Small intestine (tissue), 7 donors: ENCODE results near the gene CDK19. TPM values are rescaled to one million over a fixed set of nuclear protein-coding genes. Genes with fewer than 3 reads are reported as not detected.
A peak's percentile ranks its signal among the peaks of the same experiment; 100 is the strongest.

ENCODE experiments used
- DNase-seq, 2 donors: peaks; one replicate each; pipeline versions ENCODE4 v3.0.0 to v3.0.0-alpha.2; 2013
- FAIRE-seq: peaks from 2 replicates; lab custom pipeline; 2012; peaks lifted over from hg19 to GRCh38; lab: Jason Lieb, UNC
- H3K27ac ChIP-seq, 3 donors: one replicate each; pipeline ENCODE4 v1.5.1; 2013; ENCODE audit warnings: low read length in 2 of 3, mild to moderate bottlenecking in 2 of 3, control low read depth in 1 of 3, inconsistent platforms in 1 of 3, low read depth in 1 of 3, moderate library complexity in 1 of 3
- H3K27me3 ChIP-seq, 3 donors: one replicate each; pipeline ENCODE4 v1.6.1; 2013; ENCODE audit warnings: low read length in 3 of 3, inconsistent platforms in 1 of 3; ENCODE audit not compliant: control insufficient read depth in 3 of 3, insufficient read depth in 3 of 3
- H3K36me3 ChIP-seq, 3 donors: one replicate each; pipeline ENCODE4 v1.6.1; 2013; ENCODE audit warnings: low read length in 3 of 3, inconsistent platforms in 1 of 3, low read depth in 1 of 3, mild to moderate bottlenecking in 1 of 3, moderate library complexity in 1 of 3; ENCODE audit not compliant: control insufficient read depth in 3 of 3, insufficient read depth in 2 of 3
- H3K4me1 ChIP-seq, 3 donors: one replicate each; pipeline ENCODE4 v1.6.1; 2013; ENCODE audit warnings: low read length in 2 of 3, inconsistent platforms in 1 of 3, low read depth in 1 of 3, mild to moderate bottlenecking in 1 of 3, moderate library complexity in 1 of 3; ENCODE audit not compliant: control insufficient read depth in 3 of 3, insufficient read depth in 2 of 3
- H3K4me3 ChIP-seq, 3 donors: one replicate each; pipeline ENCODE4 v1.5.1; 2013; ENCODE audit warnings: low read length in 3 of 3, control low read depth in 1 of 3, inconsistent platforms in 1 of 3, low read depth in 1 of 3, mild to moderate bottlenecking in 1 of 3, moderate library complexity in 1 of 3
- H3K9me3 ChIP-seq, 2 donors: one replicate each; pipeline ENCODE4 v1.6.1; 2013; ENCODE audit warnings: low read depth in 1 of 2, low read length in 1 of 2; ENCODE audit not compliant: control insufficient read depth in 2 of 2, insufficient read depth in 1 of 2
- WGBS, 3 donors: extraction: QIAGEN DNeasy Blood & Tissue Kit; methylation state at CpG; one replicate each; pipeline ENCODE4 v1.1.7; 2013; 5-methylcytosine and 5-hydroxymethylcytosine counted together
- polyA plus RNA-seq, 4 donors: library from polyadenylated mRNA; stranded (reverse) in 3 of 4; unstranded in 1 of 4; fragments of 200-250 nt in 3 of 4; fragments of 120-200 nt in 1 of 4; gene quantifications; one replicate each; pipeline versions ENCODE4 v1.2.1 to v1.2.3, GENCODE V29; 2013
- donor health status: healthy with polysubstance abuse.
- donor health status: control.
- donor health status: control.
- donor health status: Bipolar disorder and iron deficiency.
- donor health status: healthy.

The CDK19 gene
- polyA plus RNA-seq, 4 donors: 4.3 to 17.4 (median 7.4) TPM

DNA sequence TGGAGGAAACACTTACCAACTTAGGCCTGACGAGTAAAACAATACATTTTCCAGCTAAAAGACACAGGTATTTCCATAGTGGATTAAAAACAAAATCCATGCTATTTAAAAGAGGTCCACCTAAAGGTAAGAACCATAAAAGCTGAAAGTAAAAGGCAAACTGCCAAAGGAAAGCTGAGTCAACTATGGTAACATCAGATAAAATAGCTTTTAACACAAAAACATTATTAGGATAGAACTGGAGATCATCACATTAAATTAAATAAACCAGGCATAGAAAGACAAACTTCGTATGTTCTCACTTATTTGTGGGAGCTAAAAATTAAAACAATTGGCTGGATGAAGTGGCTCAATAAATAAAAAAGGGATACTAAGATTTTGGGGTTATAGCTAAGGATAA is 172.1 kb downstream of the CDK19 start:
- WGBS, 3 donors: 70 to 81% (median 78%) methylated on average over 2 of the region's 2 CpGs
- H3K4me3 ChIP-seq: no peak overlapping the region
- no peaks in the 10 kb centered on the region for H3K4me1 ChIP-seq
- FAIRE-seq (no peak), DNase-seq (no peak)
- no peak overlapping the region for H3K27ac ChIP-seq
- H3K9me3 ChIP-seq: peaks cover 0 to 10% of the 10 kb centered on the region in 2 donors
- H3K36me3 ChIP-seq: peaks cover 0 to 22% (median 5%) of the 10 kb centered on the region in 3 donors
- no peaks in the 10 kb centered on the region for H3K27me3 ChIP-seq

DNA sequence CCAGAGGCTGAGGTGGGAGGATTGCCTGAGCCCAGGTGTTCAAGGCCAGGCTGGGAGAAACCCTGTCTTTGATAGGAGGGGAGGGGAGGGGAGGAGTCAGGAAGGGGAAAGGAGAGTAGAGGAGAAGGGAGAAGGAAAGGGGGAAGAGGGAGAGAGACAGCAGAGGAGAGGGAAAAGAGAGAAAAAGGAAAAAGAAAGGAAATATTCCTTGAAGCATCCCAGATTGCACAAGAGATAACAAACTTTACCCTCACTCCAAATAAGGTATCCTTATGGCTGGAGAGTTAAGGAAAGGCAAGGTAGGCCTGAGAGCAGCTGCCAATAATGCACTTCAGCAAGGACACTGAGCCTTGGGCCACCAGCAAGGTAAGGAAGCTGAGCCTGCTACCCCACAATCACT is 172.6 kb downstream of the CDK19 start:
- no peak for FAIRE-seq

GRCh38 chr6:110636781-110637180 is 178.5 kb downstream of the CDK19 start:
- Histone ChIP-seq H3K9me3 (no peaks in the 10 kb centered on the region), H3K27me3 (no peaks in the 10 kb centered on the region), H3K27ac (no peak overlapping the region), H3K36me3 (peaks cover 0 to 3% (median 2%) of the 10 kb centered on the region in 3 donors), H3K4me1 (no peaks in the 10 kb centered on the region), H3K4me3 (no peak overlapping the region)
- FAIRE-seq: no peak
- no peak for DNase-seq
- WGBS, 3 donors: 96 to 100% (median 97%) methylated on average over 2 of the region's 2 CpGs

More for the DNA sequence above, 172.6 kb downstream of the CDK19 start:
- Histone ChIP-seq H3K9me3 (peaks cover 0 to 10% of the 10 kb centered on the region in 2 donors), H3K27me3 (no peaks in the 10 kb centered on the region), H3K4me1 (no peaks in the 10 kb centered on the region), H3K4me3 (no peak overlapping the region), H3K27ac (no peak overlapping the region), H3K36me3 (peaks cover 0 to 22% (median 5%) of the 10 kb centered on the region in 3 donors)
- DNase-seq: no peak

- 48 to 87% (median 85%) methylated on average over 1 of the region's 1 CpG for WGBS, 3 donors
- peaks cover 0 to 3% (median 2%) of the 10 kb centered on the region in 3 donors for H3K36me3 ChIP-seq
- H3K27ac ChIP-seq: no peak overlapping the region
- H3K27me3 ChIP-seq: no peaks in the 10 kb centered on the region
- DNase-seq: no peak
- no peaks in the 10 kb centered on the region for H3K9me3 ChIP-seq
- no peaks in the 10 kb centered on the region for H3K4me1 ChIP-seq
- FAIRE-seq: no peak
- no peak overlapping the region for H3K4me3 ChIP-seq
Measured at GRCh38 chr6:110635096-110635495, 180.2 kb downstream of the CDK19 start.

DNA sequence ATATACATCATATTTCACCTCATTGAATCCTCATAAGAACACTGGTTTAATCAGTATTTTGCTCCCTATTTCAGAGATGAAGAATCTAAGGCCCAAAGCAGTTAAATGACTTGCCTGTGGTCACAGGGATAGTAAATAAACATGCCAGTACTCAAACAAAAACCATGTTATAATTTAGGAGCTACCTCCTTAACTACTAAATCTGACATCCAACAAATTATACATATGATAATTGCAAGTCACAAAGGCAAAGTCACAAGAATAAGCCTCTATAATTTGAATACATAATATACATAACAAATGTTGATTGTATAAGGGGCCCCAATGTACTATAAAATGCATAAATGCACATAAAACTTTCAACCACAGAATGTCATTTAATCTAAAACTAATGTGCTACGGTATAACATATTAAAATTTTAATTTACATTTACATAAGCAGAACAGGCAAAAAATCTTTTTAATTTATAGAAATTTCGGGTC is 181.5 kb downstream of the CDK19 start:
- Histone ChIP-seq H3K27me3 (no peaks in the 10 kb centered on the region), H3K4me1 (no peaks in the 10 kb centered on the region), H3K36me3 (peaks cover 0 to 3% (median 2%) of the 10 kb centered on the region in 3 donors), H3K27ac (no peak overlapping the region), H3K4me3 (no peak overlapping the region), H3K9me3 (no peaks in the 10 kb centered on the region)
- no peak for FAIRE-seq
- DNase-seq: no peak
- 93 to 98% (median 97%) methylated on average over 2 of the region's 2 CpGs for WGBS, 3 donors

GRCh38 chr6:110629153-110629552 is 186.1 kb downstream of the CDK19 start:
- Histone ChIP-seq H3K36me3 (peaks cover 0 to 7% (median 4%) of the 10 kb centered on the region in 3 donors), H3K4me3 (no peak overlapping the region), H3K27ac (no peak overlapping the region), H3K9me3 (no peaks in the 10 kb centered on the region), H3K27me3 (no peaks in the 10 kb centered on the region), H3K4me1 (no peaks in the 10 kb centered on the region)
- DNase-seq (peak; percentile 26 to 35), FAIRE-seq (no peak)
- WGBS, 3 donors: 60 to 83% (median 66%) methylated on average over 2 of the region's 2 CpGs

GRCh38 chr6:110628330-110628729 is 186.9 kb downstream of the CDK19 start:
- no peak for DNase-seq
- no peaks in the 10 kb centered on the region for H3K9me3 ChIP-seq
- no peaks in the 10 kb centered on the region for H3K4me1 ChIP-seq
- H3K27me3 ChIP-seq: no peaks in the 10 kb centered on the region
- WGBS, 3 donors: 91 to 97% (median 97%) methylated on average over 5 of the region's 5 CpGs
- no peak overlapping the region for H3K4me3 ChIP-seq
- no peak overlapping the region for H3K27ac ChIP-seq
- H3K36me3 ChIP-seq: peaks cover 0 to 7% (median 4%) of the 10 kb centered on the region in 3 donors
- FAIRE-seq: no peak

- 95 to 99% (median 97%) methylated on average over 1 of the region's 1 CpG for WGBS, 3 donors
- no peaks in the 10 kb centered on the region for H3K4me1 ChIP-seq
- DNase-seq (no peak), FAIRE-seq (no peak)
- no peak overlapping the region for H3K27ac ChIP-seq
- no peaks in the 10 kb centered on the region for H3K9me3 ChIP-seq
- peaks cover 0 to 10% (median 6%) of the 10 kb centered on the region in 3 donors for H3K36me3 ChIP-seq
- H3K27me3 ChIP-seq: no peaks in the 10 kb centered on the region
- no peak overlapping the region for H3K4me3 ChIP-seq
Measured at GRCh38 chr6:110626442-110626841, 188.8 kb downstream of the CDK19 start.

GRCh38 chr6:110625883-110626282 is 189.4 kb downstream of the CDK19 start:
- Histone ChIP-seq H3K4me1 (no peaks in the 10 kb centered on the region), H3K4me3 (no peak overlapping the region), H3K27ac (no peak overlapping the region), H3K9me3 (no peaks in the 10 kb centered on the region), H3K27me3 (no peaks in the 10 kb centered on the region), H3K36me3 (peaks cover 0 to 16% (median 6%) of the 10 kb centered on the region in 3 donors)
- WGBS, 3 donors: 69 to 89% (median 80%) methylated on average over 2 of the region's 2 CpGs
- FAIRE-seq (no peak), DNase-seq (no peak)
